Caco-2 (cell line): ENCODE results near the gene PARK7. TPM values are rescaled to one million over a fixed set of nuclear protein-coding genes. Genes with fewer than 3 reads are reported as not detected.
A peak's percentile ranks its signal among the peaks of the same experiment; 100 is the strongest.

ENCODE experiments used
- BruUV-seq: library from RNA; stranded (reverse); fragments of 400-500 nt; replicated peaks from 2 replicates; lab custom pipeline; 2021; lab: Mats Ljungman, UMichigan
- CTCF ChIA-PET: fragments of 300-600 bp; sonication (Branson Sonifier 250); formaldehyde crosslinking; loops from one replicate; lab custom pipeline; 2022; ENCODE audit warnings: antibody characterized with exemption; lab: Charles Lee
- POLR2A ChIA-PET: fragments of 300-600 bp; sonication (Branson Sonifier 250); formaldehyde crosslinking; loops from one replicate; lab custom pipeline; 2022; ENCODE audit warnings: antibody characterized with exemption; lab: Charles Lee
- DNase-seq, 2 experiments: peaks; one replicate each; pipeline versions ENCODE4 v3.0.0 to v3.0.0-alpha.2; 2020 to 2022
- H3K27me3 ChIP-seq: replicated peaks from 2 replicates; pipeline ENCODE4 v1.6.0; 2011; ENCODE audit warnings: low read length; ENCODE audit not compliant: control insufficient read depth, insufficient read depth
- H3K36me3 ChIP-seq: 2 replicates; pipeline ENCODE4 v1.5.1; 2011; ENCODE audit warnings: low read length; ENCODE audit not compliant: control insufficient read depth, insufficient read depth
- H3K4me1 ChIP-seq: fragments of 250-450 bp; sonication (Bioruptor Pico); 2 replicates; pipeline ENCODE4 v1.5.1; 2020; ENCODE audit warnings: mild to moderate bottlenecking
- H3K4me3 ChIP-seq: 2 replicates; pipeline ENCODE4 v1.5.1; 2011; ENCODE audit warnings: low read depth, mild to moderate bottlenecking, control low read depth, low read length
- H3K9me3 ChIP-seq: fragments of 250-450 bp; sonication (Bioruptor Pico); 2 replicates; pipeline ENCODE4 v1.5.1; 2020; ENCODE audit warnings: mild to moderate bottlenecking, moderate library complexity
- H3K27ac Mint-ChIP-seq: one replicate; pipeline ENCODE4 v1.8.0; 2022; ENCODE audit warnings: mixed read lengths; ENCODE audit not compliant: unreplicated experiment
- H3K27me3 Mint-ChIP-seq: one replicate; pipeline ENCODE4 v1.8.0; 2022; ENCODE audit warnings: mixed read lengths; ENCODE audit not compliant: insufficient read depth, unreplicated experiment
- H3K36me3 Mint-ChIP-seq: one replicate; pipeline ENCODE4 v1.8.0; 2022; ENCODE audit warnings: mild to moderate bottlenecking, mixed read lengths; ENCODE audit not compliant: insufficient read depth, unreplicated experiment
- H3K4me1 Mint-ChIP-seq: one replicate; pipeline ENCODE4 v1.8.0; 2022; ENCODE audit warnings: low read depth, mixed read lengths; ENCODE audit not compliant: unreplicated experiment
- H3K4me3 Mint-ChIP-seq: one replicate; pipeline ENCODE4 v1.8.0; 2022; ENCODE audit warnings: mild to moderate bottlenecking, moderate library complexity, mixed read lengths; ENCODE audit not compliant: unreplicated experiment
- H3K9me3 Mint-ChIP-seq: one replicate; pipeline ENCODE4 v1.8.0; 2022; ENCODE audit warnings: mixed read lengths; ENCODE audit not compliant: unreplicated experiment
- CTCF ChIP-seq, 2 experiments: fragments of 200-600 bp in 1 of 2; IDR thresholded peaks; 1 replicate in 1 of 2; 2 replicates in 1 of 2; pipeline versions ENCODE4 v1.5.1 to v1.8.0; 2011 to 2022; ENCODE audit warnings: antibody characterized with exemption in 1 of 2, control low read depth in 1 of 2, inconsistent platforms in 1 of 2, low read depth in 1 of 2, low read length in 1 of 2, mild to moderate bottlenecking in 1 of 2, moderate library complexity in 1 of 2; ENCODE audit not compliant: insufficient read depth in 1 of 2, severe bottlenecking in 1 of 2, unreplicated experiment in 1 of 2
- intact Hi-C: fragments of 100-400 bp; cut with micrococcal nuclease; formaldehyde crosslinking; loops from one replicate; pipeline ENCODE4 v1.10.0; 2022; ENCODE audit not compliant: unreplicated experiment
- total RNA-seq: library from RNA; stranded (reverse); gene quantifications from 2 replicates; pipeline ENCODE4 v1.2.3, GENCODE V29; 2022

PARK7 gene
- total RNA-seq, 1 experiment from 2014 or later: 293 TPM

- no peak overlapping the region for H3K4me3 ChIP-seq
- H3K36me3 Mint-ChIP-seq: peaks cover 44% of the 10 kb centered on the region
- DNase-seq: peak; percentile 28 to 44
Measured at GRCh38 chr1:8017495-8018197, 56.1 kb downstream of the PARK7 start.

GRCh38 chr1:8018492-8019228 is 57.1 kb downstream of the PARK7 start:
- Histone ChIP-seq H3K36me3 (no peaks in the 10 kb centered on the region), H3K4me1 (peaks cover 80% of the 10 kb centered on the region), H3K4me3 (no peak overlapping the region), H3K9me3 (no peaks in the 10 kb centered on the region), H3K27me3 (no peaks in the 10 kb centered on the region)
- no peak for DNase-seq
- intact Hi-C loops: no loop called here
- Mint-ChIP-seq H3K9me3 (no peaks in the 10 kb centered on the region), H3K27ac (peak overlapping the region; percentile 82), H3K27me3 (no peaks in the 10 kb centered on the region), H3K4me1 (peaks cover 66% of the 10 kb centered on the region), H3K36me3 (peaks cover 34% of the 10 kb centered on the region), H3K4me3 (peak overlapping the region; percentile 4)
- TF ChIP-seq CTCF (IDR thresholded peaks at IDR 0.05; ENCODE audit: insufficient read depth in 1 of 2, low read depth in 1 of 2, low read length in 1 of 2, severe bottlenecking in 1 of 2, unreplicated experiment in 1 of 2): no peak
- CTCF ChIA-PET: interaction anchor here (0.5 to 1.3 kb wide), 3 partner anchors 13 to 197 kb away, joined by 3 read pairs; no protein-coding TSS in a partner anchor
- POLR2A ChIA-PET: interaction anchor here (1.0 kb wide), 1 partner anchor 295 kb away, joined by 4 read pairs; no protein-coding TSS in a partner anchor
- no TSS peak for BruUV-seq

More at GRCh38 chr1:8017495-8018197, 56.1 kb downstream of the PARK7 start:
- TF ChIP-seq CTCF (IDR thresholded peaks at IDR 0.05; ENCODE audit: insufficient read depth in 1 of 2, low read depth in 1 of 2, low read length in 1 of 2, severe bottlenecking in 1 of 2, unreplicated experiment in 1 of 2): no peak
- Histone ChIP-seq H3K36me3 (peaks cover 3% of the 10 kb centered on the region; the same call in 1 of the 2 replicates), H3K9me3 (no peaks in the 10 kb centered on the region), H3K27me3 (no peaks in the 10 kb centered on the region), H3K4me1 (peaks cover 70% of the 10 kb centered on the region)
- CTCF ChIA-PET: interaction anchor here (1.2 to 1.4 kb wide), 2 partner anchors 12 to 297 kb away, joined by 5 to 6 read pairs; no protein-coding TSS in a partner anchor
- Mint-ChIP-seq H3K27ac (peak overlapping the region; percentile 63), H3K4me3 (peak overlapping the region; percentile 29), H3K4me1 (peaks cover 59% of the 10 kb centered on the region), H3K9me3 (no peaks in the 10 kb centered on the region), H3K27me3 (no peaks in the 10 kb centered on the region)
- BruUV-seq: no TSS peak
- intact Hi-C loops: no loop called here
- POLR2A ChIA-PET: interaction anchor here (0.5 to 1.4 kb wide), 2 partner anchors 9 to 213 kb away, joined by 4 to 5 read pairs; partner anchors contain the start of gene ERRFI1

GRCh38 chr1:8019229-8019620 is 57.7 kb downstream of the PARK7 start:
- no peaks in the 10 kb centered on the region for H3K27me3 ChIP-seq
- ChIA-PET POLR2A (interaction anchor here (1.0 kb wide), 1 partner anchor 295 kb away, joined by 4 read pairs; no protein-coding TSS in a partner anchor), CTCF (interaction anchor here (0.6 to 1.3 kb wide), 2 partner anchors 14 to 169 kb away, joined by 3 read pairs; no protein-coding TSS in a partner anchor)
- no peak for TF ChIP-seq CTCF (IDR thresholded peaks at IDR 0.05; ENCODE audit: insufficient read depth in 1 of 2, low read depth in 1 of 2, low read length in 1 of 2, severe bottlenecking in 1 of 2, unreplicated experiment in 1 of 2)
- Mint-ChIP-seq H3K9me3 (no peaks in the 10 kb centered on the region), H3K36me3 (peaks cover 28% of the 10 kb centered on the region), H3K27ac (peak overlapping the region; percentile 82), H3K4me3 (peak overlapping the region; percentile 4), H3K4me1 (peaks cover 69% of the 10 kb centered on the region), H3K27me3 (no peaks in the 10 kb centered on the region)
- no peak for DNase-seq
- BruUV-seq: no TSS peak
- H3K4me3 ChIP-seq: no peak overlapping the region
- no peaks in the 10 kb centered on the region for H3K9me3 ChIP-seq
- intact Hi-C loops: no loop called here
- H3K4me1 ChIP-seq: peaks cover 86% of the 10 kb centered on the region
- H3K36me3 ChIP-seq: no peaks in the 10 kb centered on the region
